ENCODE data around the gene TRPT1. TPM values are rescaled to one million over a fixed set of nuclear protein-coding genes. Genes with fewer than 3 reads are reported as not detected.

The TRPT1 gene
- total RNA-seq, 2 experiments from 2014 or later: 40.6 to 49.0 TPM

- no peaks in the 10 kb centered on the region for H3K79me2 ChIP-seq (ENCODE audit: insufficient read depth, low read depth, low read length)
These were observed 27.1 kb upstream of the TRPT1 start for GRCh38 chr11:64253043-64253442.

GRCh38 chr11:64252003-64252872, 26.3 kb upstream of the TRPT1 start:
- ChIA-PET CTCF (ENCODE audit: unreplicated experiment) (interaction anchor here (0.5 to 1.3 kb wide), 3 partner anchors 34 to 65 kb away, joined by 3 to 4 read pairs (median 3); partner anchors contain the start of gene TRMT112), POLR2A (interaction anchor here (0.6 to 0.7 kb wide), 2 partner anchors 35 to 670 kb away, joined by 3 to 7 read pairs; no protein-coding TSS in a partner anchor)
- peak; percentile 71 for TF ChIP-seq CTCF (conservative IDR thresholded peaks at IDR 0.05; ENCODE audit: low read length)
- TF ChIP-seq EZH2phosphoT487 (IDR thresholded peaks at IDR 0.05; ENCODE audit: borderline replicate concordance, low read depth, low read length): no peak
- no peaks in the 10 kb centered on the region for H3K79me2 ChIP-seq (ENCODE audit: insufficient read depth, low read depth, low read length)
- peak overlapping the region; percentile 98 for H3K4me2 ChIP-seq (ENCODE audit: low read length)
- H3K9me2 ChIP-seq (ENCODE audit: insufficient read depth, low read length): no peaks in the 10 kb centered on the region
- H3K4me3 ChIP-seq (ENCODE audit: low read depth, low read length, poor library complexity, severe bottlenecking): peak overlapping the region; percentile 76
- no peak overlapping the region for H3K27ac ChIP-seq (ENCODE audit: low read depth, low read length, poor library complexity, severe bottlenecking)
- no TSS peak for BruUV-seq (replicated peaks)
- no peaks in the 10 kb centered on the region for H3K36me3 ChIP-seq (ENCODE audit: insufficient read depth, low read length)
- DNase-seq (ENCODE audit: low spot score): peak; percentile 36
- peaks cover 51% of the 10 kb centered on the region for H3K4me1 ChIP-seq (ENCODE audit: insufficient read depth, low read length, poor library complexity, severe bottlenecking)
- intact Hi-C loops (cut with micrococcal nuclease; ENCODE audit: unreplicated experiment): no loop called here
- H4K20me1 ChIP-seq (ENCODE audit: insufficient read depth, low read length): no peaks in the 10 kb centered on the region
- no peaks in the 10 kb centered on the region for H3K9me3 ChIP-seq (ENCODE audit: low read length)
- H2AFZ ChIP-seq (ENCODE audit: low read length): peak overlapping the region; percentile 54; the same call in 1 of the 2 replicates

More at GRCh38 chr11:64253043-64253442, 27.1 kb upstream of the TRPT1 start:
- Histone ChIP-seq H3K4me1 (ENCODE audit: insufficient read depth, low read length, poor library complexity, severe bottlenecking) (peaks cover 44% of the 10 kb centered on the region), H3K36me3 (ENCODE audit: insufficient read depth, low read length) (no peaks in the 10 kb centered on the region), H3K4me3 (ENCODE audit: low read depth, low read length, poor library complexity, severe bottlenecking) (no peak overlapping the region), H2AFZ (ENCODE audit: low read length) (no peak overlapping the region), H3K9me2 (ENCODE audit: insufficient read depth, low read length) (no peaks in the 10 kb centered on the region), H3K4me2 (ENCODE audit: low read length) (peak overlapping the region; percentile 98; the same call in 1 of the 2 replicates), H3K27ac (ENCODE audit: low read depth, low read length, poor library complexity, severe bottlenecking) (no peak overlapping the region), H3K9me3 (ENCODE audit: low read length) (no peaks in the 10 kb centered on the region), H4K20me1 (ENCODE audit: insufficient read depth, low read length) (no peaks in the 10 kb centered on the region)
- POLR2A ChIA-PET: no interaction called here
- no peak for TF ChIP-seq EZH2phosphoT487 (IDR thresholded peaks at IDR 0.05; ENCODE audit: borderline replicate concordance, low read depth, low read length)
- no peak for TF ChIP-seq CTCF (conservative IDR thresholded peaks at IDR 0.05; ENCODE audit: low read length)
- no TSS peak for BruUV-seq (replicated peaks)
- intact Hi-C loops (cut with micrococcal nuclease; ENCODE audit: unreplicated experiment): no loop called here
- CTCF ChIA-PET (ENCODE audit: unreplicated experiment): no interaction called here
- no peak for DNase-seq (ENCODE audit: low spot score)

- DNase-seq (ENCODE audit: low spot score): no peak
- Histone ChIP-seq H4K20me1 (ENCODE audit: insufficient read depth, low read length) (no peaks in the 10 kb centered on the region), H2AFZ (ENCODE audit: low read length) (peak overlapping the region; percentile 54; the same call in 1 of the 2 replicates), H3K36me3 (ENCODE audit: insufficient read depth, low read length) (no peaks in the 10 kb centered on the region), H3K4me3 (ENCODE audit: low read depth, low read length, poor library complexity, severe bottlenecking) (peak overlapping the region; percentile 76), H3K9me3 (ENCODE audit: low read length) (no peaks in the 10 kb centered on the region), H3K79me2 (ENCODE audit: insufficient read depth, low read depth, low read length) (no peaks in the 10 kb centered on the region), H3K4me1 (ENCODE audit: insufficient read depth, low read length, poor library complexity, severe bottlenecking) (peaks cover 55% of the 10 kb centered on the region), H3K4me2 (ENCODE audit: low read length) (peak overlapping the region; percentile 98), H3K27ac (ENCODE audit: low read depth, low read length, poor library complexity, severe bottlenecking) (no peak overlapping the region), H3K9me2 (ENCODE audit: insufficient read depth, low read length) (no peaks in the 10 kb centered on the region)
- POLR2A ChIA-PET: no interaction called here
- TF ChIP-seq EZH2phosphoT487 (IDR thresholded peaks at IDR 0.05; ENCODE audit: borderline replicate concordance, low read depth, low read length) (no peak), CTCF (conservative IDR thresholded peaks at IDR 0.05; ENCODE audit: low read length) (no peak)
- CTCF ChIA-PET (ENCODE audit: unreplicated experiment): interaction anchor here (0.6 to 1.3 kb wide), 2 partner anchors 45 to 66 kb away, joined by 3 read pairs; partner anchors contain the start of gene TRMT112
- intact Hi-C loops (cut with micrococcal nuclease; ENCODE audit: unreplicated experiment): loop anchor here (1.0 kb wide), 1 partner anchor 18 kb away; no protein-coding TSS in a partner anchor
- no TSS peak for BruUV-seq (replicated peaks)
These were observed 25.7 kb upstream of the TRPT1 start for GRCh38 chr11:64251753-64252002.
